ENCODE measurements around the gene TMEM202.

DNA sequence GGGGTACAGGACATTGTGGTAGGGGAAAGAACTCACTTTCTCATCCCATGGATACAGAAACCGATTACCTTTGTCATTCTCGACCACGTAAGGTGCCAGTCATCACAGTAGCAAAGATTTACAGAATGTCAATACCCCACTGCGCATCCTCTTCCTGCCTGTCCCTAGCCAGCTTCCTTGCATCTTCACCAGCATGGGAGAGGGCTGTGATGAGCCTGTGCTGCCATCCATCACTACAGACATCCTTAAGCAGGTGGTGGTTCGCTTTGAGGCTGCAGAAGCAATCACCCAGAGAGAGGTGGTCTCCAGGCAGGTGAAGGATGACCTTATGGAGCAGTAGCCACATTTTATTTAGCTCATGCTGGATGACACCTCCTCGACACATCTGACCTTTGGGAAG is 52.7 kb downstream of the TMEM202 start:
- TF ChIP-seq BCL11A (IDR thresholded peaks at IDR 0.05; ENCODE audit: low read depth, low read length): no peak
- TF ChIP-seq, protein P1, sequence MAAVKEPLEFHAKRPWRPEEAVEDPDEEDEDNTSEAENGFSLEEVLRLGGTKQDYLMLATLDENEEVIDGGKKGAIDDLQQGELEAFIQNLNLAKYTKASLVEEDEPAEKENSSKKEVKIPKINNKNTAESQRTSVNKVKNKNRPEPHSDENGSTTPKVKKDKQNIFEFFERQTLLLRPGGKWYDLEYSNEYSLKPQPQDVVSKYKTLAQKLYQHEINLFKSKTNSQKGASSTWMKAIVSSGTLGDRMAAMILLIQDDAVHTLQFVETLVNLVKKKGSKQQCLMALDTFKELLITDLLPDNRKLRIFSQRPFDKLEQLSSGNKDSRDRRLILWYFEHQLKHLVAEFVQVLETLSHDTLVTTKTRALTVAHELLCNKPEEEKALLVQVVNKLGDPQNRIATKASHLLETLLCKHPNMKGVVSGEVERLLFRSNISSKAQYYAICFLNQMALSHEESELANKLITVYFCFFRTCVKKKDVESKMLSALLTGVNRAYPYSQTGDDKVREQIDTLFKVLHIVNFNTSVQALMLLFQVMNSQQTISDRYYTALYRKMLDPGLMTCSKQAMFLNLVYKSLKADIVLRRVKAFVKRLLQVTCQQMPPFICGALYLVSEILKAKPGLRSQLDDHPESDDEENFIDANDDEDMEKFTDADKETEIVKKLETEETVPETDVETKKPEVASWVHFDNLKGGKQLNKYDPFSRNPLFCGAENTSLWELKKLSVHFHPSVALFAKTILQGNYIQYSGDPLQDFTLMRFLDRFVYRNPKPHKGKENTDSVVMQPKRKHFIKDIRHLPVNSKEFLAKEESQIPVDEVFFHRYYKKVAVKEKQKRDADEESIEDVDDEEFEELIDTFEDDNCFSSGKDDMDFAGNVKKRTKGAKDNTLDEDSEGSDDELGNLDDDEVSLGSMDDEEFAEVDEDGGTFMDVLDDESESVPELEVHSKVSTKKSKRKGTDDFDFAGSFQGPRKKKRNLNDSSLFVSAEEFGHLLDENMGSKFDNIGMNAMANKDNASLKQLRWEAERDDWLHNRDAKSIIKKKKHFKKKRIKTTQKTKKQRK (IDR thresholded peaks at IDR 0.05; ENCODE audit: low read depth, low read length): no peak
- no peak for TF ChIP-seq SIN3A (IDR thresholded peaks at IDR 0.05; ENCODE audit: low read depth, low read length)
- no peak for TF ChIP-seq POLR2AphosphoS5 (IDR thresholded peaks at IDR 0.05; ENCODE audit: low read length)
- TF ChIP-seq POLR2A (IDR thresholded peaks at IDR 0.05; ENCODE audit: low read depth, low read length): no peak
- TF ChIP-seq, protein P2, sequence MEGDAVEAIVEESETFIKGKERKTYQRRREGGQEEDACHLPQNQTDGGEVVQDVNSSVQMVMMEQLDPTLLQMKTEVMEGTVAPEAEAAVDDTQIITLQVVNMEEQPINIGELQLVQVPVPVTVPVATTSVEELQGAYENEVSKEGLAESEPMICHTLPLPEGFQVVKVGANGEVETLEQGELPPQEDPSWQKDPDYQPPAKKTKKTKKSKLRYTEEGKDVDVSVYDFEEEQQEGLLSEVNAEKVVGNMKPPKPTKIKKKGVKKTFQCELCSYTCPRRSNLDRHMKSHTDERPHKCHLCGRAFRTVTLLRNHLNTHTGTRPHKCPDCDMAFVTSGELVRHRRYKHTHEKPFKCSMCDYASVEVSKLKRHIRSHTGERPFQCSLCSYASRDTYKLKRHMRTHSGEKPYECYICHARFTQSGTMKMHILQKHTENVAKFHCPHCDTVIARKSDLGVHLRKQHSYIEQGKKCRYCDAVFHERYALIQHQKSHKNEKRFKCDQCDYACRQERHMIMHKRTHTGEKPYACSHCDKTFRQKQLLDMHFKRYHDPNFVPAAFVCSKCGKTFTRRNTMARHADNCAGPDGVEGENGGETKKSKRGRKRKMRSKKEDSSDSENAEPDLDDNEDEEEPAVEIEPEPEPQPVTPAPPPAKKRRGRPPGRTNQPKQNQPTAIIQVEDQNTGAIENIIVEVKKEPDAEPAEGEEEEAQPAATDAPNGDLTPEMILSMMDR (IDR thresholded peaks at IDR 0.05 in 2 of 3, conservative IDR thresholded peaks at IDR 0.05 in 1 of 3; ENCODE audit: control insufficient read depth in 2 of 3, extremely low read depth in 1 of 3, insufficient read depth in 1 of 3, low read depth in 3 of 3, low read length in 3 of 3): no peak
- no peak for TF ChIP-seq ZNF24 (IDR thresholded peaks at IDR 0.05)
- no peak for TF ChIP-seq BHLHE40 (IDR thresholded peaks at IDR 0.05; ENCODE audit: borderline replicate concordance in 1 of 2, low read depth in 2 of 2, low read length in 1 of 2)
- TF ChIP-seq, protein P3, sequence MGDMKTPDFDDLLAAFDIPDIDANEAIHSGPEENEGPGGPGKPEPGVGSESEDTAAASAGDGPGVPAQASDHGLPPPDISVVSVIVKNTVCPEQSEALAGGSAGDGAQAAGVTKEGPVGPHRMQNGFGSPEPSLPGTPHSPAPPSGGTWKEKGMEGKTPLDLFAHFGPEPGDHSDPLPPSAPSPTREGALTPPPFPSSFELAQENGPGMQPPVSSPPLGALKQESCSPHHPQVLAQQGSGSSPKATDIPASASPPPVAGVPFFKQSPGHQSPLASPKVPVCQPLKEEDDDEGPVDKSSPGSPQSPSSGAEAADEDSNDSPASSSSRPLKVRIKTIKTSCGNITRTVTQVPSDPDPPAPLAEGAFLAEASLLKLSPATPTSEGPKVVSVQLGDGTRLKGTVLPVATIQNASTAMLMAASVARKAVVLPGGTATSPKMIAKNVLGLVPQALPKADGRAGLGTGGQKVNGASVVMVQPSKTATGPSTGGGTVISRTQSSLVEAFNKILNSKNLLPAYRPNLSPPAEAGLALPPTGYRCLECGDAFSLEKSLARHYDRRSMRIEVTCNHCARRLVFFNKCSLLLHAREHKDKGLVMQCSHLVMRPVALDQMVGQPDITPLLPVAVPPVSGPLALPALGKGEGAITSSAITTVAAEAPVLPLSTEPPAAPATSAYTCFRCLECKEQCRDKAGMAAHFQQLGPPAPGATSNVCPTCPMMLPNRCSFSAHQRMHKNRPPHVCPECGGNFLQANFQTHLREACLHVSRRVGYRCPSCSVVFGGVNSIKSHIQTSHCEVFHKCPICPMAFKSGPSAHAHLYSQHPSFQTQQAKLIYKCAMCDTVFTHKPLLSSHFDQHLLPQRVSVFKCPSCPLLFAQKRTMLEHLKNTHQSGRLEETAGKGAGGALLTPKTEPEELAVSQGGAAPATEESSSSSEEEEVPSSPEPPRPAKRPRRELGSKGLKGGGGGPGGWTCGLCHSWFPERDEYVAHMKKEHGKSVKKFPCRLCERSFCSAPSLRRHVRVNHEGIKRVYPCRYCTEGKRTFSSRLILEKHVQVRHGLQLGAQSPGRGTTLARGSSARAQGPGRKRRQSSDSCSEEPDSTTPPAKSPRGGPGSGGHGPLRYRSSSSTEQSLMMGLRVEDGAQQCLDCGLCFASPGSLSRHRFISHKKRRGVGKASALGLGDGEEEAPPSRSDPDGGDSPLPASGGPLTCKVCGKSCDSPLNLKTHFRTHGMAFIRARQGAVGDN (IDR thresholded peaks at IDR 0.05): no peak
- TF ChIP-seq TCF12 (IDR thresholded peaks at IDR 0.05; ENCODE audit: low read depth, low read length): no peak
- no peak for TF ChIP-seq TCF3 (IDR thresholded peaks at IDR 0.05; ENCODE audit: borderline replicate concordance, insufficient read depth, low read depth, low read length)
- no peak for TF ChIP-seq ZNF217 (IDR thresholded peaks at IDR 0.05)
- no peak for TF ChIP-seq NFIC (IDR thresholded peaks at IDR 0.05; ENCODE audit: low read depth, low read length)

Measured in GM12878 (cell line).